Esophagus squamous epithelium (tissue), 4 donors: ENCODE measurements around the gene KRTAP1-1.

Experiments
- CTCF ChIP-seq, 6 experiments: fragments of 450-650 bp in 4 of 6; fragments of 200-600 bp in 2 of 6; sonication (generic) in 2 of 6; IDR thresholded peaks; one replicate each; pipeline ENCODE4 v1.5.1; 2016 to 2019; ENCODE audit warnings: antibody characterized with exemption in 6 of 6, mild to moderate bottlenecking in 4 of 6, moderate library complexity in 4 of 6
- POLR2A ChIP-seq, 4 donors: fragments of 450-650 bp; IDR thresholded peaks; one replicate each; pipeline ENCODE4 v1.6.1; 2017; ENCODE audit warnings: antibody characterized with exemption in 4 of 4, mild to moderate bottlenecking in 4 of 4, moderate library complexity in 3 of 4

DNA sequence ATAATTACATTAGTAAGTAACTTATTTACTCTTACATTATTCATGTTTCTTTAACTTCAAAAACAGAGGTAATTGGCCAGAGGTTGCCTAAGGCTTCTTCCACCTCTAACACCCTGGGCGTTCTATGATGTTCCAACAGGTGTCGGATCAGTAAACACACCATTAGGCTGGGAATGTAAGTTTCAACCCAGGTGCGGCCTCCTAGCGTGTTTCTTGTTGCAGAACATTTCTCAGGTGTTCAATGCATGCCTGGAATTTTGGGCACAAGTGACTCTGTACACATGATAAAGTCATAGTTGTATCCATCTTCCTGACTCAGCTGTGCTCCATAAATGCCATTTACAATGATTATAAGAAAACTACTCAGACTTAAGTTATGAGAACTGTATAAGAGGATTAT lies 12.8 kb upstream of the KRTAP1-1 start:
- TF ChIP-seq POLR2A (IDR thresholded peaks at IDR 0.05) (no peak), CTCF (IDR thresholded peaks at IDR 0.05) (no peak)
